Stimulated activated CD4-positive, alpha-beta T cell treated with anti-CD3 and anti-CD28 coated beads, Interleukin-2, amount 100 ng/mL, for 4 hours (primary cell): ENCODE data around the gene SYT9.

Source experiments
- DNase-seq: peaks from one replicate; pipeline ENCODE4 v3.0.0-alpha.2; 2020; ENCODE audit warnings: low read depth

The SYT9 gene

DNA sequence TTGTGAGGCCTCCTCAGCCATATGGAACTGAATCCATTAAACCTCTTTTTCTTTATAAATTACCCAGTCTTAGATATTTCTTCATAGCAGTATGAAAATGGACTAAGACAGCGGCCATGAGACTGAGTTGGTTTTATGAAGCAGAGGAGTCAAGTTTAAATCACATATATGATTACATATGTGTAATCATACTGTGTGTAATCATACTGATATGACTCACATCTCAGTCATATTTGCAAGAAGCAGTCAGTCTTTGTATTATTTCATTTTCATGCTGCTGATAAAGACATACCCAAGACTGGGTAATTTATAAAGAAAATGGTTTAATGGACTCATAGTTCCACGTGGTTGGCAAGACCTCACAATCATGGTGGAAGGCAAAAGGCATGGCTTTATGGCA lies 89.8 kb downstream of the SYT9 start:
- no peak for DNase-seq

DNA sequence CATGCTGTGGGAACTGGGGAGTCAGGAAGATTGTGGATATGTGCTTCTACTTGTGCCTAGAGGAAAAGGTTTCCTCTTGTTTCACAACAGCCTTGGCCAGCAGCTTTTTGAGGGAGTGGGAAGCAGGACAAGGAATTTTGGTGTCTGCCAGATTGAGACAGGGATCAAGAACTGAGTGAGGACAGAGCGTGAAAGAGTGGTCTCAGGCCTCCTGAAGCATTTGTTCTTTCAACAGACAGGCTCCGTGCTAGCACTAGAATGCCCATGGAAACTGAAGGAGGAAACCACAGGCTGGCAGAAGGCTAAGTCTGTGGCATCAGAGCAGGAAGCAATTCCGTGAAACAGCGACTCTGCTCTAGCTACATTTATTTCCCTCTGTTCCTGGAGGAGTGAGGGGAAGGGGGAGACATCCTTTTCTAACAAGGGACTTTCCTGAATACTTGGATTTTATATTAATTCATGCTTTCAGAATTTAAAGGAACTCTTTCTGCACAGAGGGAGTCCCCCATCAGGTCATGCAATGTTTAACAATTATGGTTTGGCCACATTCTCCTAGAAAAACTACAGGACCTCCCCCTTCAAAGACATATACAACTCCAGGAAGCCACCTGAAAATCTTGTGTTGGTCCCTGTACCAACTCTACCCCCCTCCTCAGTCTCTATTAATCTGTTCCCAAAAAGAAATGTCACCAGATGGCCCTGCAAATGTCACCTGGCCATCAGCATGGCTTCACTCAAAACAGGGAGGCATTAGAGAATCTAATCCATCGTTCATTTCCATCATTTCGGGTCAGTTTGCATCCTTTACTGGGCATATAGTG lies 96.1 kb downstream of the SYT9 start:
- no peak for DNase-seq

DNA sequence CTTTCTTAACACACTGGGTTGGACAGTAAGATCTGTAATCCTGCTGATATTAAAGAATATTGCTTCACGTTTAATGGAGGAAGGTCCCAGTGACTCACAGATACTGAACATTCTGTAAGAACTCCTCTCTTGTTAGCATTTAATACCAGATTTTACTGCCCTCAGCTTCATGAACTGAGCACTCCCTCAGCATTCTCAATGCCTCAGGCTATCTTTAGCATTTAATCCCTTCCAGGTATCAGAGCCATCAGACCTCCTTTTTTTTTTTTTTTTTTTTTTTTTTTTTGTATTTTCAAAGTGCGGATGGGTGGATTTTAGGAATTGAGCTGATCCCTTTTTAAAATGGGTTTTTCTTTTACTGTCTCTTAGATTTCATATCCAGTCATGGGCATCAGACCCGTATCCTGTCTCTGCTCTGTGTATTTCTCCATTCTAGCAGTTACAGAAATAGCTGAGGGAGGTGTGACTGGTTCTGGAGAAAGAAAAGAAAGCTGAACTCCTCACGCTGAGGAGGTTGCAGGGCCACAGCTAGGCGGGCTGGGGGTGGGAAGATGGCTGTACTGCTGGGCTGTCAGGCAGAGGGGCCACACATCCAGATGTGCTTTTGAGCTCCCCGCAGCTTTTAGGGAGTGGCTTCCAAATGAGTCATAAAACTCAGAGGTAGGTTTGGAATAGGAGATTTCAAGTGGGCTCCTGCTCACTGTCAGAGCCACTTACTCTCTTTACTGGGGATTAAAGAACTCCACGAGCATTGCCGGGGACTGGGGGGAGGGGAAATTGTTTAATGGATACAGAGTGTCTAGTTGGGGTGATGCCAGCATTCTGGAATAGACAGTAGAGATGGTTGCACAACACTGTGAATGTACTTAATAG lies 97.0 kb downstream of the SYT9 start:
- DNase-seq: no peak

DNA sequence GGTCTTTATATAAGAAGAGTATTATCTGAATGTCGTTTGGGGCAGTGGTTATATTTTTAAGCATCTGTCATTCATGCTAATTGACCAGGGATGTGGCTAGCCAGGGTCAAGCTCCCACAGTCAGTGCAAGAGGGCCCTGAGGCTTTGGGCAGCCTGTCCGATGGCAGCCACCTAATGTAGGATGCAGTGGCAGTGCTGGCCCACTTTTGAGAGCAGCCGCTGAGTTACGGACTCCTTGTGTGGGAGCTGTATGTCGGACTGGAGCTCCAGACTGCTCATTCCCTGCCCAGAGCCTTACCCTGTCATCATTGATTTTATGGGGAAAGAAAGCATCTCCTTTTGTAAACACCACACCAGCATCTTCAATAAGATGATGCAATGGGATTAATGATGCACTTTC lies 99.5 kb downstream of the SYT9 start:
- no peak for DNase-seq

DNA sequence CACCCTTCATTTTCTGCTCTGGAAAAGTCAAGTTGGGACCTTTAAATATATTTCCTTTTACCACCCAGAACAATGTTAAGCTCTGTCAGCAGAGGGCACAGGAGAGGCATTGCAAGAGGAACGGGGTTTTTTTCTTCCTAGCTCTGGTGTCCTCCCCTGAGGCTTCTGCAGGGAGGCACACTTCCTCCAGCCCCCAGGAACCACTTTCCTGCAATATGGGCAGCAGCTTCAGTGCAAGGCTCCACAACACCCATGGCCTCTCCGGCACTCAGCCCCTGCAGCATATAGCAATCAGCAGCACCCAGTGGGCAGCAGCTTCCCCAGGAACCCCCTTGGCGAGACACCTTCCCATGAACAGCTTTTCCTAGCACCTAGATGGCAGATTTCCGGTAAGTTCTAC lies 101.4 kb downstream of the SYT9 start:
- no peak for DNase-seq

DNA sequence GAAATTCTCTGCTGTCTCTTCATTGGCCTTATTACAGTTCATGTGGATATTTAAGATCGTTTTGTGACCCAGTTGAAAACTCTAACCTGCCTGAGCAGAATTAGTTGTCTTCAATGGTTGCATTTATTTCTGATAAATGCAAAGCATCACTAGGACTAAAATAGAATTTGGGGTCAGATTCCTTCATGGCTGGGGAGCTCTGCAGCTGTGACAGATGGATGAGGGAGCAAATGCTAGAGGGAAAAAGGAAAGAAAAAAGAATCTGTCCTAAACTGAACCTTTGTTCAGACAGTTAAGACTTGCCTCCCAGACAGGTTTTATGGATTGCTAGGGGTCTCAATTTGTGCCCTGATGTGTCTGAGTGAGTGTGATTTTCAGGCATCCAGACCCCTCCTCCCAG lies 113.0 kb downstream of the SYT9 start:
- no peak for DNase-seq

DNA sequence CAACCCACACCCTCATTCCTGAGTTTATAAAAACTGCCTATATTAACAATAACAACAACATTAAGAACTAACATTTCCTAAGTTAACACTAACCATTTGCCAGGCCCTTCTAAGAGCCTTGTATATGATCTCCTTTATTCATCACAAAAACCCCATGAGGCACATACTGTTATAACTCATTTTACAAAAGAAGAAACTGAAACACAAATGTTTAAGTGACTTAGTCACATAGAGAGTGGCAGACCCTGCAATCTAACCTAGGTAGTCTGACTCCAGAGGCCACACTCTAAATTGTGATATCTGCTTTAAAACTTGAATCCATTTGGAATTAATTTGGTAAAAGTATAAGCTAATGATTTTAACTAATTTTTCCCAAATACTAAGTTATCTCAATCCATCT lies 116.1 kb downstream of the SYT9 start:
- no peak for DNase-seq

DNA sequence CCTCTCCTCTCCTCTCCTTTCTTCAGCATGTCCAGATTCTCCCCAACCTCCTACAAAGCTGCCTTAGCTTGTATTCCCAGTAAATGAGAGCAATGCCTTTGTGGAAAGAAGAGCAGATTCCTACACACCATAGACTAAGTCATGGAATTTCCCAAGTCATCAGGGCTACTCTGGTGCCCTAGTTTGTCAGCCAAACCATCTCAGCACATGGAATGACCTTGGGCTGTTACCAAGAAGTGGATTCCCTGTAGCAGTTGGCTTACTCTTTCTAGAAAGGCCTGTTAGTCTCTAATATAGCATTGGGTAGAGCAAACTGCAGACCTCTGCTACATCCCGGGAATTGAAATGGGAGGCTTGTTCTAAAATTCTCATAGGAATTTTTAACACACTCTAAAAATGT lies 124.7 kb downstream of the SYT9 start:
- no peak for DNase-seq

DNA sequence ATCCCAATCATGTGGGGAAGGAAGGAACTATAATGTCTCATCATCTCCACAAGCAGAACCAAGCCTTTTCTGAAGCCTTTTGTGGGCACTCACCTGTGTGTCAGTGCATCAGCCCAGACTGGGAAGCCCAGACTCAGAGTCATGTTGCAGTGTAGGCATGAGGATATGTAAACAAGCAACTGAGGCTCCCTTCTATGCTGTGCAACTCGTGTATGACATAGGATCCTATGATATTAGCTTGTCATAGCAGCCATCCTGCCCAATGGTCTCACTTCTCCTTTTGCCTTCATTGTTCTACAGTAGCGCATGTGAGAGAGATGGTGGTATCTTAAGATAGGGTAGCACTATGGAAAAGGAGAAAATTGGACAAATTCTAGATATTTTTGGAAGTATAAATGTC lies 130.2 kb downstream of the SYT9 start:
- no peak for DNase-seq

DNA sequence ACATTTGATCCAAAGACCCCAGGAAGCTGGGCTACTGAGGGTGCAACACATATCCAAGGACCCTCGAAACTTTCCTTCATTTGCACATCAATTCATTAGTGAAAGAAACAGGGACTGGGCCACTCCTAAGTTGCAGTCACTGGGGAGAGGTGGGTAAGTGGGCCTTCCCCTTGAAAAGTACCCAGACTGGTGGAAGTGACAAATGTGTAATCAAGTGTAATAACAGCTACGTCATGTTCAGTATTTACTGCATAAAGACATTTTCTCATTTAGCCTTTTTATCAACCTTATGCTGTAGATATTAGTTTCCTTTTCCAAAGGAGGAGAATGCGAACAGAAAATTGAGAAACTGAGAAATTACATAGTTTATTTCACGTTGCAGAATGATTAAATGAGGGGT lies 131.7 kb downstream of the SYT9 start:
- no peak for DNase-seq

DNA sequence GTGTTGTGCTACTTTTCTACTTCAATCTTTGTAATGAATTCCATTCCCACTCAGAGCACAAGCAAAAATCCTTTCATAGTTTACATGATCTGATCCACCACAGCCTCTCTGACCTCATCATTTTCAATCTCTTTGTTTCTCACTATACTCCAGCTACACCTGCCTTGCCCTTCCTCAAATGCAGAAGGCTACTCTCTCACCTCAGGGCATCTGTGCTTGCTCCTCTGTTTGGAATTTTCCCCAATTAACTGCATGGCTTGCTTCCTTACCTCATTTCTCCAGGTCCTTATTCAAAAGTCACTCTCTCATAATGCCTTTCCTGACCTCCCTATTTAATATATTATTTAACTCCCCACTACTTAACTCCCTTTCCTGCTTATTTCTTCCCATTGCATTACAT lies 133.0 kb downstream of the SYT9 start:
- DNase-seq: no peak

DNA sequence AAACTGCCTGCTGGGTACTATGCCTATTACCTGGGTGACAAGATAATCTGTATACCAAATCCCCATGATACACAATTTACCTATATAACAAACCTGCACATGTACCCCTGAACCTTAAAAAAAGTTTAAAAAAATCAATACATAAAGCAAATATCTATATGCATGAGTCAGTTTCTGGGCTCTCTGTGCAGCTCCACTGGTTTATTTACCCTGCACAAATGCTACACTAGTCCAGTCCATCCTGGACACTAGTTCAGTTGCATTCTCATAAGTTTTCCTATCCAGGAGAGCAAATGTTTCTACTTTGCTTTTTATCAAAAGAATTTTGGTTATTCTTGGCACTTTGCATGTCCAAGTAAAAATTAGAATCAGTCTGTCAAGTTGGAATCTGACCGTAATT lies 133.8 kb downstream of the SYT9 start:
- no peak for DNase-seq

DNA sequence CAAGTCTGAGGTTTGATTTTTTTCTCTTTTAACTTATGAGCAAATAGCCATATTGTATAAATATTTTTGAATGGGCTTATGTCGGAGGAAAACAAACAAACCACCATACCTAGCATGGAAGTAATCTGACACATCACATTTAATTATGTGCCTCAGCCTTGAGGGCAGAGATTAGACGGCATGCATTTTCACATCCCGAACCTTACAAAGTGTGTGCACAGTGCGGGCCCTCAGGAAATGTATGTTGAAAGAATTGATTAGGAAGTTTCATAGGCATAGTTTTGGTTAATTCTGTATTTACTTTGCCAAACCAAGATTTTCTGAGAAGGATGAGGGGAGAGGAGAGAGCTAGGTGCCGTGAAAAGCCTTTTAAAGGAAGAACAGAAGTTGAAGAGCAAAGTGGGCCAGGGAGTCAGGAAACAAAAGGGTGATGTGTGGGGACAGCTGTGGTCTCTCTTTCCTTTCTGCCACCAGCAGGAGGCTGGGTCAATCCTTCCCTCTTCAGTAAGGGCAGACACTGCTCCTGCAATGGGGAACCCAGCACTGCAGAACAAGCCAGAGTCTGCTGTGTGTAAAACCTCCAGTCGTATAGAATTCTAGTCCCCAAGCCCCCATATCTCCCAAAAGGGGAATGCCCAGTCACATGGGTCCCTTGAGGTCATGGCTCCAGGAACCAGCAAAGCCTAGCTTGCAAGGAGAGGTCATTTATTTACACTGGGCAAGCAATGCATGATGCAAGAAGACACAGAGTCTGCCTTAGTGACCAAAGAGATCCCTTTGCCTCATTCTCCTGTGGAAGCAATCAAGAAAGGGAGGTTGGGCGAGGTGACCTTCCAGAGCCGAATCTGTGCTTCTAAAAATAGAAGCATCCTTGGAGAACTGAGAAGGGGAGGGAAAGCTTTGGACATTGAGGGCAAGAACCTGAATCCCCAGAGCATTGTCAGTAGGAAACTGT lies 162.5 kb downstream of the SYT9 start:
- DNase-seq: no peak

DNA sequence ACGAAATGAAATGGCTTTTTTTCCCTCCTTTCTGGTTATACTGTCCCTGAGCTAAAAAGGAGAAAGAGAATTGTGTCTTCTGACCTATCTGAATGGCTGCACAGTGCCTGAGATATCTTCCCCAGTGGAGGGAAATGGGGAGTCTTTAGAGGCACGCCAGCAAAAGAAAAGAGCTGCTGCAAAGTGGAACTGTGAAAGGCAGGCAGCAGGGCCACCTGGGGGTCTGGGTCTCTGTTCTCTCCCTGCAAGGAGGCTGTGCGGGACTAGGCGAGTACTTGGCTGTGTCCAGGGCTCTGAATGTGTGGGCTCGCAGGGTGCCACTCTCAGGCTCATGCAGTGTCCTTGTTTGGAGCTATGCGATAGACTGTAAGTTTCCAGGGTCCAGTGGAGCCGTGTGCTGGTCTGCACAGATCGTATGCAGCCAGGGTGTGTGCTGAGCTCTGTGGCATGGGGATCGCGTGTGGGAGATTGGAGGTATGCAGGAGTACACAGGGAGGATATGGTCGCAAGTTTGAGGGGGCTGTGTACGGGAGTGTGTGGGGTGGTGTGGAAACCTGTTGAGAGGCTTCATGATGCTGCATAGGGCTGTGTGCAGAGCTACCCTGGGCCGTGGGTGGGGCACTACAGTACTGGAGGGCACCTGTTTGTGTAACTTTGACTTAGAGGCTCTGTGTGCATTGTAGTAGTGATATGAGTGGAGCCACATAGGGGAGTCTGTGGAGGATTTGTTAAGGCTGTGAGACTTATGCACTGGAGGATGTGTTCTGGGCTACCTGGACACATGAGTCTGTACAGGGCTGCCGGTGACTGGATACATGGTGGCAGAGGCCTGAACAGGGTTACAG lies 163.5 kb downstream of the SYT9 start:
- no peak for DNase-seq

DNA sequence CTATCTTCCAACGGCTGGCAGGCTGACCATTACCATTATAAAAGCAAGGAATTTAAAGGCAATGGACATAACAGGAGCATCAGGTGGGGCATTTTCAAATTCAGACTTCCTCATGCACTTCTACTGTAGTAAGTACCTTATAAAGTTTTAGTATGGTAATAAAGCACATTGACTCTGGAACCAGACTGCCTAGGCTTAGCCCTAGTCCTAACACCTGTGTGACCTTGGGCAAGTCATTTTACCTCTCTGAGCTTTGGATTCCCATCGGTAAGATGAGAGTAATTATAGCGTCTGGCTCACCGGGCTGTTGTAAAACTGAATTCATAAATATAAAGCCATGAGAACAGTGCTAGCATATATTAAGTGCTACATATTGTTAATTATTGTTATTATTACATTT lies 164.4 kb downstream of the SYT9 start:
- no peak for DNase-seq

DNA sequence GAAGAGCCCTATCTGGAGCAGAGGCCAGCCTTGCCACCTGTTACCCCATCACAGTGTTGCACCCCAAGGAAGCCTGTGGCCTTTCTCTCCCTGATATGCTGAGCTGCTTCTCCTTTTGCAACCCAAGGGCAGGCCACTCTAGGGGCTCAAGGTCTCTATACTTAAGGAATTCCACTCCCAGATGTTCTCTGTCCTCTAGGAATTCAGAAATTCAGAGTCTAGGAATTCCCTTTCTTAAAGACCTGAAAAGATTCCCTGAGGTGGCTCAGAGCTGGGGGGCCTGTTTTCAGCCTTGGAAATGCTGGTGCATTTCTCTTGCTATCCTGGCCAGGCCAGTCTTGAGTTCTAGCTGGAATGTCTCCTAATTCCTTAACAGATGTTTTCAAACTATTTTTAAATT lies 165.6 kb downstream of the SYT9 start:
- no peak for DNase-seq

DNA sequence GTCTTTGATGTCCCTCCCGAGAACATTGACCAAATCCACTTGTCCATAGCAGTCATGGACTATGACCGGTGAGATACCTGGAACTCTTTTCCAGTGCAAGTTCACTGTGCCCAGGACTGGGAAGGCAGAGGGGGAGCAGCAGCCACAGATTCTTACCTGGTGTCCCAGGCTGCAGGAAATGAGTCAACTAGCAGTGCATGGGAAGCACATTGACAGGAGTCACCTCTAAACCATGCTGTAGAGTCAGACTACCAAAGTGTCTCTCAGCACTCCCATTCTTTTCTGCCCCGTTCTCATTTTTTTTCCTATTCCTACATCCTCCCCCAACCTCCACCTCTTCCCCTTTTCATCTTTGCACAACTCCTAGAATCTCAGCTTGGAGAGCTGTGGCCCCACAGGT lies 166.4 kb downstream of the SYT9 start:
- DNase-seq: no peak

DNA sequence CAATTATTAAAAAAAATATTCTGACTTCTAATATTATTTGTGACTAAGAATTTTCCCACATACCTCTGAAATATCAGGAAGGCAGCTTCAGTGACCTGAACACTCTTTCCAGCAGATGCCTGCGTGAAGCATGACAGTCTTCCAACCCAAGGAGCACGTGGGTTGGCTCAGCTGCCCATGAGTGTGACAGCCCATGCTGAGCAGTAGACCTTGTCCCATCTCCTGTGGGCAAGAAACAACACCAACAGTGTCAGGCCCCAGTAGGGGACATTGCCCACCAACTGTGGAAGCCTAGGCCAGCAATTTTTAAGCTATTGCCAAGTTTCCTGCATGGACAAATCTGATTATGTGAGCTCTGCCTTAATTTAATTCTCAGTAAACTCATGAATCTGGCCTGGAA lies 167.2 kb downstream of the SYT9 start:
- no peak for DNase-seq

DNA sequence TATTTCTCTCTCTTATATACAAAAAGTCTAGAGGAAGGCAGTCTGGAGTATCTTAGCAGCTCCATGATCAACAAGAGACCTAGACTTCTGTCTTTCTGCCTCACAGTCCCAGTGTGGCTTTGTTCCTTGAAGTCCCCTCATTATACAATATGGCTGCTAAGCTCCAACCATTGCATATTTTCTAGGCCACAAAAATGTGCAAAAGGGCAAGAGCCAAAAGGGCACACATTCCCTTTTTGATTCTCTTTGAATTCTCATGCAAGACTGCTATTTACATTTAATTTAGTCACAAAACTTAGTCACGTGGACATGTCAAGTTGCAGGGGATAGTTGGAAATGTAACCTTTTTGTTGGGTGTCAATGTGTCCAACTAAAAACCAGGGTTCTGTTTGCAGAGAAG lies 169.4 kb downstream of the SYT9 start:
- no peak for DNase-seq

DNA sequence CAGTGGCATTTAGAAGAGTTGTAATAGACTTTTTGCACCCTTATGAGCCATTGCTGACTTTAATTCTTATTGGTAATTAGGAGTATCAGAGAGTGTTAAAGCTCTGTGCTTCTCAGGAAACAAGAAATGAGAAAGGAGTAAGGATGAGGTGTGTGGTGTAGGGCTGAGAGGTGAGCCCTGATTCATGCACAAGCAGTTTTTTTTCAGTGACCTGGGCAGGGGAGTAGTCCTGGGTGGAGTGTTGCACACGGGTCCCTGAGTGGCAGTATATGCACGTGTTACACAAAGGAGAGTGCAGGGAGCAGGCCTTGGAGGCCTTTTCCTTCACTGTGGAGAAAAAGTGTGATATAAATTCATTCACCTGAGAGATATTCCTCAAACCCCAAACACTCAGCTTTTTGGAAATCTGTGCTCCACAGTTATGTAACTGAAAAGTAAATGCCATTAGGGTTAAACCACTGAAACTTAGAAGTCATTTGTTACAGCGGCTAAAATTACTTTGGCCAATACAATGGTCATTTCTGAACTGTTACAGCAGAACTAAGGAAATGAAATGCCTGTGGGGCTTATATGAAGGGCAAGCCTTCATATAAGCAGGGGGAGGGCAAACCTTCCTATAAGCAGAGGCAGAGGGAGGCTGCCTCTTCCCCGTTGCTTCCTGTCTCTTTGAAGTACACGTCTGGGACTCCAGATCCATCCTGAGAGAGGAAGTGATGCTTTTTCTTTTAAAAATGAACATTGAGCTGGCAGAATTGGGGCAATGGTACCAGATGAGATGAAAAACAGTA lies 171.0 kb downstream of the SYT9 start:
- DNase-seq: no peak

DNA sequence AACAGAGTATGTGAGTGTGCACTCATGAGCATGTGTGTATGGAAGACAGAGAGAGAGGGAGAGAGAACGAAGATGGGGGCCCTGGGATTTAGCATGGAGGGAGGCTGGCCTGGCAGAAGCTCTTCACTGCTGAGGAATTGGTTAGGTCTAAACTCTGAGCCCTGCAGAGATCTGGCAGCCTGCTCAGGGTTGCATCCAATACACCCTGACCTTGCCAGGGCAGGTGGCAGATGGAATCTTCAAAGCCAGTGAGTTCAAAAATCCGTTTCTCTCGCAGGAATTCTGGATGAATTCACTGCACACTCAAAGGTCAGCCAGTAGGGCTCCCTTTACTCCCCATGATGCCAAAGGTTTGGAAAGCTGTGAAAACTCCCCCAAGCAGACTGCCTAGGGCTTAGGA lies 172.2 kb downstream of the SYT9 start:
- DNase-seq: no peak
